SU-DHL-6 (cell line): ENCODE data around the gene SHISAL1.

Experiments used
- H2AFZ ChIP-seq: fragments of 200-600 bp; sonication (generic); 2 replicates; pipeline ENCODE4 v1.6.1; 2014; ENCODE audit warnings: low read depth, mild to moderate bottlenecking, moderate library complexity, mixed read lengths, antibody characterized with exemption, low read length; ENCODE audit not compliant: severe bottlenecking
- H3F3A ChIP-seq: fragments of 200-600 bp; shearing (Covaris generic); 2 replicates; pipeline ENCODE4 v1.6.0; 2016; ENCODE audit warnings: antibody characterized with exemption, mild to moderate bottlenecking; ENCODE audit not compliant: insufficient read depth
- H3K27ac ChIP-seq: fragments of 200-600 bp; sonication (generic); 2 replicates; pipeline ENCODE4 v1.5.1; 2016; ENCODE audit warnings: low read depth, mild to moderate bottlenecking, low read length, moderate library complexity, mixed read lengths
- H3K27me3 ChIP-seq: fragments of 200-600 bp; sonication (generic), shearing (Covaris generic); 2 replicates; pipeline ENCODE4 v1.6.0; 2014; ENCODE audit warnings: mild to moderate bottlenecking, low read length
- H3K36me3 ChIP-seq: fragments of 200-600 bp; sonication (generic); 2 replicates; pipeline ENCODE4 v1.6.1; 2014; ENCODE audit warnings: mild to moderate bottlenecking, low read length, mixed read lengths
- H3K4me2 ChIP-seq: fragments of 300-600, 200-600 bp; shearing (Covaris generic), sonication (generic); 2 replicates; pipeline ENCODE4 v1.6.0; 2014; ENCODE audit warnings: low read length, low read depth, mild to moderate bottlenecking; ENCODE audit not compliant: poor library complexity, severe bottlenecking
- H3K4me3 ChIP-seq: fragments of 200-600 bp; sonication (generic); 2 replicates; pipeline ENCODE4 v1.5.1; 2014; ENCODE audit warnings: antibody characterized with exemption, low read length, mild to moderate bottlenecking, mixed read lengths; ENCODE audit not compliant: insufficient read depth, poor library complexity, severe bottlenecking
- H3K79me2 ChIP-seq: fragments of 200-600 bp; sonication (generic); 2 replicates; pipeline ENCODE4 v1.6.1; 2014; ENCODE audit warnings: mild to moderate bottlenecking, low read length, moderate library complexity; ENCODE audit not compliant: insufficient read depth
- H3K9ac ChIP-seq: fragments of 200-600 bp; sonication (generic); 2 replicates; pipeline ENCODE4 v1.7.0; 2014; ENCODE audit warnings: mild to moderate bottlenecking, low read length
- H3K9me2 ChIP-seq: fragments of 200-600 bp; sonication (generic); replicated peaks from 2 replicates; pipeline ENCODE4 v1.6.1; 2014; ENCODE audit warnings: low read length; ENCODE audit not compliant: insufficient read depth
- H3K9me3 ChIP-seq: fragments of 200-600 bp; sonication (generic); 2 replicates; pipeline ENCODE4 v1.6.1; 2014; ENCODE audit warnings: low read length, mixed read lengths; ENCODE audit not compliant: insufficient read depth
- H4K20me1 ChIP-seq: fragments of 200-600 bp; sonication (generic); 2 replicates; pipeline ENCODE4 v1.6.1; 2014; ENCODE audit warnings: low read depth, mild to moderate bottlenecking, antibody characterized with exemption, low read length, moderate library complexity, mixed read lengths
- EZH2phosphoT487 ChIP-seq: fragments of 200-600 bp; sonication (generic), shearing (Covaris generic); conservative IDR thresholded peaks from 2 replicates; pipeline ENCODE4 v1.6.1; 2018; ENCODE audit warnings: mild to moderate bottlenecking, antibody characterized with exemption, low read length, moderate library complexity, mixed read lengths
- TF ChIP-seq, protein P1 (sequence below): fragments of 200-600 bp; sonication (generic); IDR thresholded peaks from one replicate; pipeline ENCODE4 v1.5.1; 2017; ENCODE audit warnings: antibody characterized with exemption, mild to moderate bottlenecking, low read length, moderate library complexity; ENCODE audit not compliant: insufficient read depth, poor library complexity, severe bottlenecking

SHISAL1 gene

GRCh38 chr22:44275631-44275995 is 37.1 kb downstream of the SHISAL1 start:
- H3K4me2 ChIP-seq, result no peak overlapping the region
- H3K4me3 ChIP-seq, result no peak overlapping the region
- H3K27me3 ChIP-seq, result no peaks in the 10 kb centered on the region
- no peak for TF ChIP-seq EZH2phosphoT487
- TF ChIP-seq, protein P1, sequence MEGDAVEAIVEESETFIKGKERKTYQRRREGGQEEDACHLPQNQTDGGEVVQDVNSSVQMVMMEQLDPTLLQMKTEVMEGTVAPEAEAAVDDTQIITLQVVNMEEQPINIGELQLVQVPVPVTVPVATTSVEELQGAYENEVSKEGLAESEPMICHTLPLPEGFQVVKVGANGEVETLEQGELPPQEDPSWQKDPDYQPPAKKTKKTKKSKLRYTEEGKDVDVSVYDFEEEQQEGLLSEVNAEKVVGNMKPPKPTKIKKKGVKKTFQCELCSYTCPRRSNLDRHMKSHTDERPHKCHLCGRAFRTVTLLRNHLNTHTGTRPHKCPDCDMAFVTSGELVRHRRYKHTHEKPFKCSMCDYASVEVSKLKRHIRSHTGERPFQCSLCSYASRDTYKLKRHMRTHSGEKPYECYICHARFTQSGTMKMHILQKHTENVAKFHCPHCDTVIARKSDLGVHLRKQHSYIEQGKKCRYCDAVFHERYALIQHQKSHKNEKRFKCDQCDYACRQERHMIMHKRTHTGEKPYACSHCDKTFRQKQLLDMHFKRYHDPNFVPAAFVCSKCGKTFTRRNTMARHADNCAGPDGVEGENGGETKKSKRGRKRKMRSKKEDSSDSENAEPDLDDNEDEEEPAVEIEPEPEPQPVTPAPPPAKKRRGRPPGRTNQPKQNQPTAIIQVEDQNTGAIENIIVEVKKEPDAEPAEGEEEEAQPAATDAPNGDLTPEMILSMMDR, result no peak
- no peaks in the 10 kb centered on the region for H3K9me2 ChIP-seq
- no peak overlapping the region for H3K9ac ChIP-seq
- no peaks in the 10 kb centered on the region for H4K20me1 ChIP-seq
- H3K36me3 ChIP-seq, result no peaks in the 10 kb centered on the region
- H3K79me2 ChIP-seq, result no peaks in the 10 kb centered on the region
- H3K27ac ChIP-seq, result no peak overlapping the region
- no peaks in the 10 kb centered on the region for H3K9me3 ChIP-seq
- no peak overlapping the region for H2AFZ ChIP-seq
- H3F3A ChIP-seq, result no peaks in the 10 kb centered on the region

- no peak for TF ChIP-seq EZH2phosphoT487
- TF ChIP-seq, protein P1, result no peak
- no peaks in the 10 kb centered on the region for H3F3A ChIP-seq
- no peak overlapping the region for H3K4me3 ChIP-seq
- H4K20me1 ChIP-seq, result no peaks in the 10 kb centered on the region
- H3K36me3 ChIP-seq, result no peaks in the 10 kb centered on the region
- H2AFZ ChIP-seq, result no peak overlapping the region
- no peak overlapping the region for H3K4me2 ChIP-seq
- no peaks in the 10 kb centered on the region for H3K9me3 ChIP-seq
- no peaks in the 10 kb centered on the region for H3K9me2 ChIP-seq
- H3K27me3 ChIP-seq, result no peaks in the 10 kb centered on the region
- H3K79me2 ChIP-seq, result no peaks in the 10 kb centered on the region
- no peak overlapping the region for H3K9ac ChIP-seq
- no peak overlapping the region for H3K27ac ChIP-seq
Measured at GRCh38 chr22:44274918-44275630, 37.7 kb downstream of the SHISAL1 start.

DNA sequence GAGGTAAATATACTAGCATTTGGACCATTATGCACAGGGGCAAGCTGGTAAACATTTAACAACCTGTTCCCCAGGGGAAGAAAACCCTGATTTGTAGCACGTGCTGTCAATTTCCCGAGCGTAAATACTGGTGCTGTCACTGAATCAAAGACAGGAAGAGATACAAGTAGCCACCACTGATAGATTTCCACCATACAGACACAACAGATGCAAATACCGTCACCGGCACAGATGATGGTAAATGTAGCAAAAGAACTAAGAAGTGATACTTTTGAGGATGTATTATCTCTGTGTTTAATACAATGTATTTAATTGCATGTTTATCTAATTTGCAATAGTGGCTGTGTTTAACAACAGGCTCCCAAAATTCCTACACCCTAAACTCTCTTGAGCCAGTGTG is 39.6 kb downstream of the SHISAL1 start:
- H3K27me3 ChIP-seq, result no peaks in the 10 kb centered on the region
- H3K9ac ChIP-seq, result no peak overlapping the region
- TF ChIP-seq, protein P1, result no peak
- TF ChIP-seq EZH2phosphoT487, result no peak
- H3K79me2 ChIP-seq, result no peaks in the 10 kb centered on the region
- no peaks in the 10 kb centered on the region for H3F3A ChIP-seq
- H3K27ac ChIP-seq, result no peak overlapping the region
- H3K36me3 ChIP-seq, result no peaks in the 10 kb centered on the region
- no peak overlapping the region for H2AFZ ChIP-seq
- no peaks in the 10 kb centered on the region for H4K20me1 ChIP-seq
- no peaks in the 10 kb centered on the region for H3K9me2 ChIP-seq
- H3K4me2 ChIP-seq, result no peak overlapping the region
- H3K9me3 ChIP-seq, result no peaks in the 10 kb centered on the region
- H3K4me3 ChIP-seq, result no peak overlapping the region
